ENCODE results near the gene MICALL2. TPM values are rescaled to one million over a fixed set of nuclear protein-coding genes. Genes with fewer than 3 reads are reported as not detected.

Gene MICALL2
- total RNA-seq, 4 donors from 2014 or later: 10.0 to 16.6 (median 14.3) TPM

DNA sequence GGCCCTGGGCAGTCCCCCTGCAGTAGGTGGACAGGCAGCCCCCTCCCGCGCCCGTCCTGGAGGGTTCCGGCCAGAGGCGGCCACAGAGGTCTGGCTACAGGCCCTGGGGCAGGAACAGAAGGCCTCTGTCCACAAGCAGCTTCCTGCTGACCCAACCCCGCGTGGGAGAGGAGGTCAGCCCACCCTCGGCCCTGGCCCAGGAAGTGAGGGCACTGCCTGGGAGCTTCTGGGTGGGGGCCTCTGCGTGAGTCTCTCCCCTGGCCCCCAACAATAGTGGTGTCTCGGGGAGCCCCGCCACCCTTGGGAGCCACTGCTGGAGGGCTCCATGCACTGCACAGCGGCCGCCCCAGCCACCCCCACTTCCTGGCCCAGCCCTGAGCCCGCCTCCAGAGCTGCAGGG, 4.7 kb downstream of the MICALL2 start:
- H3K27me3 ChIP-seq: no peaks in the 10 kb centered on the region
- peaks cover 24 to 44% of the 10 kb centered on the region in 2 donors for H3K4me1 ChIP-seq
- H3K9me3 ChIP-seq: no peaks in the 10 kb centered on the region
- no peaks in the 10 kb centered on the region for H3K36me3 ChIP-seq
- 70 to 77% methylated on average over 5 to 6 of the region's 14 CpGs for WGBS, 2 donors
- peak overlapping the region in 2 of 3 donors; percentile 10 to 80 for H3K27ac ChIP-seq
- TF ChIP-seq CTCF (IDR thresholded peaks at IDR 0.05): no peak
- no peak for TF ChIP-seq POLR2A (IDR thresholded peaks at IDR 0.05)
- intact Hi-C loops (cut with DNase I): no loop called here
- DNase-seq: no peak
- no peak overlapping the region for H3K4me3 ChIP-seq (replicated peaks in 1 of 3)

DNA sequence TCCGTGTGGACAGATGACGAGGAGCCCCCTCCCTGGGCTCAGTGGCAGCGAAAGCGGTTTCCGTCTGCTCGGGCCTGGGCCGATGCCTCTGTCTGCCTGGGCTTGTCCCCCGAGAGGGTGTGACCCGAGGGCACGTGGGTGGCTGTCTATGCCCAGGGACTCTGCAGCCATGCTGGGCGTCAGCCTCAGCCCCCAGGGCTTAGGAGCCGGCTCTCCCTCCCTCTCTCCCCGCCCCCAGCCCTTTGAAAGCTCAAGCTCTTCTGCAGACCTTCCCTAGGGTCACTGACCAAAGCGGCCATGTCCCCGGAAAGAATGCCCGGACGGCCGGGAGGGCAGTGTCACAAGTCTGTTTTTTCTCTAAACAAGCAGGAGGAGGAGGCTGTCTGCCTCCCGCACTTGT, 7.1 kb downstream of the MICALL2 start:
- WGBS, 2 donors: 75 to 80% methylated on average over 9 to 16 of the region's 19 CpGs
- no peaks in the 10 kb centered on the region for H3K36me3 ChIP-seq
- intact Hi-C loops (cut with DNase I): no loop called here
- no peak overlapping the region for H3K27ac ChIP-seq
- no peak for TF ChIP-seq POLR2A (IDR thresholded peaks at IDR 0.05)
- TF ChIP-seq CTCF (IDR thresholded peaks at IDR 0.05): no peak
- no peaks in the 10 kb centered on the region for H3K9me3 ChIP-seq
- no peaks in the 10 kb centered on the region for H3K27me3 ChIP-seq
- no peak for DNase-seq
- peaks cover 9 to 27% of the 10 kb centered on the region in 2 donors for H3K4me1 ChIP-seq
- H3K4me3 ChIP-seq (replicated peaks in 1 of 3): no peak overlapping the region

- intact Hi-C loops (cut with DNase I): no loop called here
- Histone ChIP-seq H3K4me1 (peaks cover 9 to 15% of the 10 kb centered on the region in 2 donors), H3K27ac (no peak overlapping the region), H3K27me3 (no peaks in the 10 kb centered on the region), H3K9me3 (no peaks in the 10 kb centered on the region), H3K4me3 (replicated peaks in 1 of 3) (no peak overlapping the region), H3K36me3 (no peaks in the 10 kb centered on the region)
- TF ChIP-seq POLR2A (IDR thresholded peaks at IDR 0.05) (no peak), CTCF (IDR thresholded peaks at IDR 0.05) (no peak)
- WGBS, 2 donors: 98 to 100% methylated on average over 2 to 8 of the region's 11 CpGs
- DNase-seq: no peak
These were observed 8.3 kb downstream of the MICALL2 start for GRCh38 chr7:1450987-1451386.

DNA sequence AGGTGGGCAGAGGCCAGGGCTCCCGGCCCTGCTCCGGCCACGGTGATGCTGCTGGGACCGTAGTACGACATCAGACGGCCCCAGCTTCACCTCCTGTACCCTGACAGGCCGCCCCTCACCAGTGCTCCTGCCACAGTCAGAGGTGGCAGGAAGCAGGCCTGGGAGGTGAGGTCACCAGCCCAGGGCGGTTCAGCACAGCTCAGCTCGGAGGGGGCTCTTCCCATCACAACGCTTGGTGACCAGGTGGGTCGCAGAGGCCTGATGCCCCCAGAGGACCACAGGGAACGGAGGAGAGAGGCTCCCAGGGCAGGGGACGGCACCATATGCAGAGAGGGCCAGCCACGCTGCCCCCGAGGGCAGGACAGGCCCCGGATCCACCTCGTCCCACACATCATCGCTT, 8.8 kb downstream of the MICALL2 start:
- 90 to 92% methylated on average over 8 to 12 of the region's 18 CpGs for WGBS, 2 donors

GRCh38 chr7:1449951-1450350, 9.3 kb downstream of the MICALL2 start:
- WGBS, 2 donors: 83 to 89% methylated on average over 10 to 11 of the region's 11 CpGs
- Histone ChIP-seq H3K9me3 (no peaks in the 10 kb centered on the region), H3K4me3 (replicated peaks in 1 of 3) (no peak overlapping the region), H3K36me3 (no peaks in the 10 kb centered on the region), H3K27me3 (no peaks in the 10 kb centered on the region), H3K27ac (no peak overlapping the region), H3K4me1 (peaks cover 2 to 5% of the 10 kb centered on the region in 2 donors)
- no peak for DNase-seq
- TF ChIP-seq POLR2A (IDR thresholded peaks at IDR 0.05) (no peak), CTCF (IDR thresholded peaks at IDR 0.05) (no peak)
- intact Hi-C loops (cut with DNase I): no loop called here

More for the DNA sequence above, 8.8 kb downstream of the MICALL2 start:
- Histone ChIP-seq H3K4me3 (replicated peaks in 1 of 3) (no peak overlapping the region), H3K36me3 (no peaks in the 10 kb centered on the region), H3K27me3 (no peaks in the 10 kb centered on the region), H3K4me1 (peaks cover 4 to 10% of the 10 kb centered on the region in 2 donors), H3K9me3 (no peaks in the 10 kb centered on the region), H3K27ac (no peak overlapping the region)
- no peak for DNase-seq
- TF ChIP-seq CTCF (IDR thresholded peaks at IDR 0.05): no peak
- TF ChIP-seq POLR2A (IDR thresholded peaks at IDR 0.05): no peak
- intact Hi-C loops (cut with DNase I): no loop called here
